ENCODE results near the gene CAMP.

- TF ChIP-seq CTCF (IDR thresholded peaks at IDR 0.05): peak in 5 of 7 experiments; percentile 64 to 85 (median 70)
- no peak for TF ChIP-seq POLR2A (IDR thresholded peaks at IDR 0.05)
- TF ChIP-seq EP300 (IDR thresholded peaks at IDR 0.05): no peak
- peak in 1 of 3 donors; percentile 11 for TF ChIP-seq POLR2AphosphoS5 (IDR thresholded peaks at IDR 0.05)
Observed at GRCh38 chr3:48194446-48195071, 28.7 kb upstream of the CAMP start.
